Endothelial cell of umbilical vein (primary cell): Measurements from ENCODE around the gene CASP5. TPM values are rescaled to one million over a fixed set of nuclear protein-coding genes. Genes with fewer than 3 reads are reported as not detected.

Experiments
- BruUV-seq: library from RNA; stranded (reverse); fragments of 400-500 nt; replicated peaks from 2 replicates; lab custom pipeline; 2021; lab: Mats Ljungman, UMichigan
- CTCF ChIA-PET: fragments of 300-600, 350-600 bp; sonication (Branson Sonifier 250); formaldehyde crosslinking; loops from one replicate; lab custom pipeline; 2021; ENCODE audit warnings: antibody characterized with exemption, inconsistent platforms; lab: Charles Lee
- POLR2A ChIA-PET: fragments of 300-600, 350-600 bp; sonication (Branson Sonifier 250); formaldehyde crosslinking; loops from one replicate; lab custom pipeline; 2021; ENCODE audit warnings: antibody characterized with exemption, inconsistent platforms; lab: Charles Lee
- DNase-seq: peaks from one replicate; pipeline ENCODE4 v3.0.0-alpha.2; 2011; ENCODE audit warnings: low read depth, low spot score
- FAIRE-seq: peaks from 2 replicates; lab custom pipeline; 2011; peaks lifted over from hg19 to GRCh38; lab: Jason Lieb, UNC
- H2AFZ ChIP-seq: 2 replicates; pipeline ENCODE4 v1.6.0; 2012; ENCODE audit warnings: low read depth, low read length, control low read depth, inconsistent platforms
- H3K27ac ChIP-seq: 2 replicates; pipeline ENCODE4 v1.5.1; 2011; ENCODE audit warnings: low read depth, mild to moderate bottlenecking, control low read depth, low read length, moderate library complexity; ENCODE audit not compliant: insufficient read depth
- H3K27me3 ChIP-seq, 2 experiments: 2 replicates each; pipeline versions ENCODE4 v1.6.0 to v1.6.1; 2011; ENCODE audit warnings: low read length in 2 of 2, mixed read lengths in 1 of 2; ENCODE audit not compliant: control insufficient read depth in 2 of 2, insufficient read depth in 2 of 2
- H3K36me3 ChIP-seq, 2 experiments: 2 replicates in 1 of 2; 3 replicates in 1 of 2; pipeline ENCODE4 v1.5.1; 2011; ENCODE audit warnings: low read length in 2 of 2, mild to moderate bottlenecking in 1 of 2, moderate library complexity in 1 of 2; ENCODE audit not compliant: control insufficient read depth in 2 of 2, insufficient read depth in 2 of 2; ENCODE audit errors: extremely low read depth in 1 of 2
- H3K4me1 ChIP-seq: 3 replicates; pipeline ENCODE4 v1.5.1; 2011; ENCODE audit warnings: mild to moderate bottlenecking, low read length; ENCODE audit not compliant: control insufficient read depth, insufficient read depth; ENCODE audit errors: extremely low read depth
- H3K4me2 ChIP-seq: 2 replicates; pipeline ENCODE4 v1.6.1; 2011; ENCODE audit warnings: low read length, control low read depth, mixed read lengths; ENCODE audit not compliant: insufficient read depth
- H3K4me3 ChIP-seq, 3 experiments: fragments of 200-600 bp in 1 of 3; sonication (generic), shearing (Covaris generic) in 1 of 3; replicated peaks in 1 of 3; 2 replicates each; pipeline ENCODE4 v1.5.1; 2011 to 2016; ENCODE audit warnings: control low read depth in 3 of 3, low read length in 3 of 3, mild to moderate bottlenecking in 2 of 3, inconsistent platforms in 1 of 3, low read depth in 1 of 3, moderate library complexity in 1 of 3; ENCODE audit not compliant: insufficient read depth in 1 of 3
- H3K79me2 ChIP-seq: 2 replicates; pipeline ENCODE4 v1.6.0; 2012; ENCODE audit warnings: low read length, inconsistent platforms; ENCODE audit not compliant: control insufficient read depth, insufficient read depth
- H3K9ac ChIP-seq: replicated peaks from 2 replicates; pipeline ENCODE3; 2011; ENCODE audit warnings: low read length, control low read depth; ENCODE audit not compliant: insufficient read depth; ENCODE audit errors: extremely low read depth
- H3K9me1 ChIP-seq: replicated peaks from 3 replicates; pipeline ENCODE4 v1.6.0; 2011; ENCODE audit warnings: mild to moderate bottlenecking, low read length; ENCODE audit not compliant: control insufficient read depth, insufficient read depth; ENCODE audit errors: extremely low read depth
- H3K9me3 ChIP-seq: replicated peaks from 2 replicates; pipeline ENCODE4 v1.5.1; 2012; ENCODE audit warnings: low read length, inconsistent platforms; ENCODE audit not compliant: control insufficient read depth, insufficient read depth
- H4K20me1 ChIP-seq: replicated peaks from 2 replicates; pipeline ENCODE3; 2011; ENCODE audit warnings: mild to moderate bottlenecking, low read length; ENCODE audit not compliant: control insufficient read depth, insufficient read depth; ENCODE audit errors: extremely low read depth
- EZH2 ChIP-seq: IDR thresholded peaks from 2 replicates; pipeline ENCODE4 v1.6.1; 2012; ENCODE audit warnings: borderline replicate concordance, low read depth, mild to moderate bottlenecking, moderate library complexity, low read length, inconsistent platforms; ENCODE audit not compliant: severe bottlenecking
- FOS ChIP-seq: IDR thresholded peaks from 2 replicates; pipeline ENCODE4 v1.6.1; 2011; ENCODE audit warnings: mild to moderate bottlenecking, low read length, moderate library complexity, borderline replicate concordance; ENCODE audit not compliant: insufficient read depth
- GATA2 ChIP-seq: IDR thresholded peaks from 2 replicates; pipeline ENCODE4 v1.7.0; 2011; ENCODE audit warnings: low read depth, mild to moderate bottlenecking, moderate library complexity, mixed read lengths, low read length; ENCODE audit not compliant: insufficient read length, insufficient read depth
- JUN ChIP-seq: IDR thresholded peaks from 2 replicates; pipeline ENCODE4 v1.6.1; 2011; ENCODE audit warnings: borderline replicate concordance, low read depth; ENCODE audit not compliant: insufficient read length, insufficient read depth
- MYC ChIP-seq: IDR thresholded peaks from one replicate; pipeline ENCODE4 v1.6.1; 2011; ENCODE audit warnings: mild to moderate bottlenecking, low read depth, low read length
- POLR2A ChIP-seq: IDR thresholded peaks from 2 replicates; pipeline ENCODE4 v1.6.1; 2012; ENCODE audit warnings: low read depth, mild to moderate bottlenecking, control low read depth, low read length
- POLR2AphosphoS5 ChIP-seq: IDR thresholded peaks from 2 replicates; pipeline ENCODE4 v1.6.1; 2012; ENCODE audit warnings: low read depth, mild to moderate bottlenecking, control low read depth, low read length, moderate library complexity; ENCODE audit not compliant: insufficient read depth
- dilution Hi-C: fragments of 300-500 bp; cut with MboI; formaldehyde crosslinking; loops from one replicate; pipeline ENCODE4 v1.15.0; 2019; ENCODE audit warnings: low sequenced_read_pairs; ENCODE audit not compliant: extremely low pct_ligation_motif_present
- intact Hi-C: fragments of 100-400 bp; cut with micrococcal nuclease; formaldehyde crosslinking; loops from one replicate; pipeline ENCODE4 v1.10.0; 2022
- polyA plus RNA-seq, 4 experiments: library from polyadenylated mRNA; depleted of rRNA in 3 of 4; stranded (reverse) in 3 of 4; unstranded in 1 of 4; fragments of >200 nt; gene quantifications; 2 replicates each; pipeline versions ENCODE4 v1.2.1 to v1.2.3, GENCODE V29; 2011 to 2012; ENCODE audit warnings: missing spikeins in 1 of 4
- total RNA-seq: library from RNA; stranded (reverse); gene quantifications from 2 replicates; pipeline ENCODE4 v1.2.3, GENCODE V29; 2021
- TF ChIP-seq, protein P1 (sequence below): IDR thresholded peaks from 2 replicates; pipeline ENCODE4 v1.6.1; 2011; ENCODE audit not compliant: insufficient read depth, insufficient read length
- TF ChIP-seq, protein P2 (sequence below), 2 donors: IDR thresholded peaks; 1 replicate in 1 of 2; 2 replicates in 1 of 2; pipeline ENCODE4 v1.5.1; 2011; ENCODE audit warnings: low read length in 2 of 2, mild to moderate bottlenecking in 2 of 2, moderate library complexity in 2 of 2, control low read depth in 1 of 2, inconsistent platforms in 1 of 2, low read depth in 1 of 2; ENCODE audit not compliant: insufficient read depth in 1 of 2; ENCODE audit errors: extremely low read depth in 1 of 2

CASP5 gene
- total and polyA plus RNA-seq, 2 donors (not counting 3 experiments of a cell fraction or from before 2014, with no cell fraction given): not detected

DNA sequence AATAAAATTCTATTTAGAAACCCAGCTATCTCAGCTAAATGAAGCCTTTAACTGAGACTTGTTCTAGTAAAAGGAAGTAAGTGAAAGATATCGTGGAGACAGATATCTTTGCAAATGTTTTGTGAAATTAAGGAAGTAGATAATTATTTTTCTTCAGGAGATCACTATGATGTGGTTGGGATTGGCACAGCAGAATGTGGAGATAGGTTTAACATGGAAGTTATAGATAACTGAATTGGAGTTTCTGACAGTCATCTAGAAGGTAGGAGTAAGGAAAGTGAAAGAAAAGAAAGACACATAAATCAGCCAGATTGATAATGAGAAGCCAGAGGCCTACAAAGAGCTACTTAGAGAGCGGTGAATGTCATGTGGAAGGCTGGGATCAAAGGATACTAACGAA, 4.7 kb upstream of the CASP5 start:
- H2AFZ ChIP-seq: no peak overlapping the region
- intact Hi-C loops (no loop called here), dilution Hi-C loops (no loop called here)
- H3K4me3 ChIP-seq: no peak overlapping the region
- no peaks in the 10 kb centered on the region for H3K79me2 ChIP-seq
- CTCF ChIA-PET: interaction anchor here (1.1 to 1.3 kb wide), 2 partner anchors 16 to 51 kb away, joined by 3 read pairs; no protein-coding TSS in a partner anchor
- DNase-seq (no peak), FAIRE-seq (no peak)
- no peak overlapping the region for H3K27ac ChIP-seq
- H4K20me1 ChIP-seq: no peaks in the 10 kb centered on the region
- no peaks in the 10 kb centered on the region for H3K36me3 ChIP-seq
- no peaks in the 10 kb centered on the region for H3K4me1 ChIP-seq
- H3K9ac ChIP-seq: no peak overlapping the region
- POLR2A ChIA-PET: no interaction called here
- H3K9me1 ChIP-seq: no peaks in the 10 kb centered on the region
- H3K27me3 ChIP-seq: no peaks in the 10 kb centered on the region
- no TSS peak for BruUV-seq
- no peaks in the 10 kb centered on the region for H3K9me3 ChIP-seq
- H3K4me2 ChIP-seq: no peak overlapping the region
- TF ChIP-seq MYC: no peak
- TF ChIP-seq, protein P1, sequence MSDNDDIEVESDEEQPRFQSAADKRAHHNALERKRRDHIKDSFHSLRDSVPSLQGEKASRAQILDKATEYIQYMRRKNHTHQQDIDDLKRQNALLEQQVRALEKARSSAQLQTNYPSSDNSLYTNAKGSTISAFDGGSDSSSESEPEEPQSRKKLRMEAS: no peak
- TF ChIP-seq EZH2: no peak
- no peak for TF ChIP-seq POLR2AphosphoS5

DNA sequence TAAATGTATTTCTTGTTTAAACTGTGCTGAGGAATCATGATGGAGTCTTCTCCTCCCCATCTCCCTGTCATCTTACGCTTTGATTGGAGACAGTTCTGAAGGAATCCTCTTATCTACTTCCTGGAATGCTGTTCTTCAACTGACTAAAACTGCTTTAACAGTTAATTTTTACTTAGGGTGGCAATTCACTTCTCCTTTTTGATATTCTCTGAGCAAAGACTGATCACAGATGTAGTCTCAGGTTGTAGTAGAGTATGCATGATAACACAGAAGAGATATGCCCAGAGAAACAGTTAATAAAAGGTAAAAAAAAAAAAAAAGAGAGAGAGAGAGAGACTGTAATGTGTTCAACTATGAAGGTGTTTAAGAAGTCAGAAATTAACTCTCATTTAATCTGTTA, 1.4 kb upstream of the CASP5 start:
- no peak overlapping the region for H3K4me2 ChIP-seq
- H3K9ac ChIP-seq: no peak overlapping the region
- H3K4me1 ChIP-seq: no peaks in the 10 kb centered on the region
- FAIRE-seq (no peak), DNase-seq (no peak)
- no peak overlapping the region for H2AFZ ChIP-seq
- no peaks in the 10 kb centered on the region for H3K9me1 ChIP-seq
- no peaks in the 10 kb centered on the region for H3K79me2 ChIP-seq
- no peaks in the 10 kb centered on the region for H3K9me3 ChIP-seq
- no peaks in the 10 kb centered on the region for H3K36me3 ChIP-seq
- CTCF ChIA-PET: interaction anchor here (0.5 kb wide), 1 partner anchor 66 kb away, joined by 3 read pairs; no protein-coding TSS in a partner anchor
- no peak overlapping the region for H3K27ac ChIP-seq
- POLR2A ChIA-PET: no interaction called here
- TF ChIP-seq POLR2A (no peak), FOS (no peak), MYC (no peak), EZH2 (no peak), JUN (no peak), GATA2 (no peak), POLR2AphosphoS5 (no peak)
- TF ChIP-seq, protein P2, sequence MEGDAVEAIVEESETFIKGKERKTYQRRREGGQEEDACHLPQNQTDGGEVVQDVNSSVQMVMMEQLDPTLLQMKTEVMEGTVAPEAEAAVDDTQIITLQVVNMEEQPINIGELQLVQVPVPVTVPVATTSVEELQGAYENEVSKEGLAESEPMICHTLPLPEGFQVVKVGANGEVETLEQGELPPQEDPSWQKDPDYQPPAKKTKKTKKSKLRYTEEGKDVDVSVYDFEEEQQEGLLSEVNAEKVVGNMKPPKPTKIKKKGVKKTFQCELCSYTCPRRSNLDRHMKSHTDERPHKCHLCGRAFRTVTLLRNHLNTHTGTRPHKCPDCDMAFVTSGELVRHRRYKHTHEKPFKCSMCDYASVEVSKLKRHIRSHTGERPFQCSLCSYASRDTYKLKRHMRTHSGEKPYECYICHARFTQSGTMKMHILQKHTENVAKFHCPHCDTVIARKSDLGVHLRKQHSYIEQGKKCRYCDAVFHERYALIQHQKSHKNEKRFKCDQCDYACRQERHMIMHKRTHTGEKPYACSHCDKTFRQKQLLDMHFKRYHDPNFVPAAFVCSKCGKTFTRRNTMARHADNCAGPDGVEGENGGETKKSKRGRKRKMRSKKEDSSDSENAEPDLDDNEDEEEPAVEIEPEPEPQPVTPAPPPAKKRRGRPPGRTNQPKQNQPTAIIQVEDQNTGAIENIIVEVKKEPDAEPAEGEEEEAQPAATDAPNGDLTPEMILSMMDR (IDR thresholded peaks at IDR 0.05; ENCODE audit: extremely low read depth in 1 of 2, insufficient read depth in 1 of 2, low read depth in 1 of 2, low read length in 2 of 2): no peak
- TF ChIP-seq, protein P1: no peak
- no TSS peak for BruUV-seq
- H3K4me3 ChIP-seq: no peak overlapping the region
- dilution Hi-C loops (no loop called here), intact Hi-C loops (no loop called here)
- H4K20me1 ChIP-seq: no peaks in the 10 kb centered on the region
- no peaks in the 10 kb centered on the region for H3K27me3 ChIP-seq
